ENCODE data around the gene NPLOC4.
A peak's percentile ranks its signal among the peaks of the same experiment; 100 is the strongest.
"Not testable (repeated sequence)": the region's sequence is repeated elsewhere in the genome, so short reads cannot be mapped to it uniquely, and the experiment has no call there.

NPLOC4 gene

DNA sequence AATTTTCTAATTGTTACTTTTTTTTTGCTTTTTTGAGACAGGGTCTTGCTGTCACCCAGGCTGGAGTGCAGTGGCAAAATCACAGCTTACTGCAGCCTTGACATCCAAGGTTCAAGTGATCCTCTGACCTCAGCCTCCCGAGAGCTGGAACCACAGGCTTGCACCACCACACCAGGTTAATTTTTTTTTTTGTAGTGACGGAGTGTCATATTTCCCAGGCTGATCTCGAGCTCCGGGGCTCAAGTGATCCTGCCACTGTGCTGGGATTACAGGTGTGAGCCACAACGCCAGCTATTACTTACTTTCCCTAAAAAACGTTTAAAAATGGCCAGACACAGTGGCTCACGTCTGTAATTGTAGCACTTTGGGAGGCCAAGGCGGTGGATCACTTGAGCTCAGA lies 6.6 kb downstream of the NPLOC4 start:
- H3K36me3 ChIP-seq (ENCODE audit: control insufficient read depth, insufficient read depth, low read length): no peaks in the 10 kb centered on the region
- H3K27me3 ChIP-seq (ENCODE audit: control insufficient read depth, insufficient read depth, low read length): no peaks in the 10 kb centered on the region
- no peak overlapping the region for H3K4me2 ChIP-seq (ENCODE audit: low read length)
- H3K79me2 ChIP-seq: peaks cover 21% of the 10 kb centered on the region
- no peak overlapping the region for H3K9ac ChIP-seq
- no peak overlapping the region for H3K27ac ChIP-seq
- no peak overlapping the region for H3K4me3 ChIP-seq (ENCODE audit: low read depth, low read length)
- TF ChIP-seq, protein P1, sequence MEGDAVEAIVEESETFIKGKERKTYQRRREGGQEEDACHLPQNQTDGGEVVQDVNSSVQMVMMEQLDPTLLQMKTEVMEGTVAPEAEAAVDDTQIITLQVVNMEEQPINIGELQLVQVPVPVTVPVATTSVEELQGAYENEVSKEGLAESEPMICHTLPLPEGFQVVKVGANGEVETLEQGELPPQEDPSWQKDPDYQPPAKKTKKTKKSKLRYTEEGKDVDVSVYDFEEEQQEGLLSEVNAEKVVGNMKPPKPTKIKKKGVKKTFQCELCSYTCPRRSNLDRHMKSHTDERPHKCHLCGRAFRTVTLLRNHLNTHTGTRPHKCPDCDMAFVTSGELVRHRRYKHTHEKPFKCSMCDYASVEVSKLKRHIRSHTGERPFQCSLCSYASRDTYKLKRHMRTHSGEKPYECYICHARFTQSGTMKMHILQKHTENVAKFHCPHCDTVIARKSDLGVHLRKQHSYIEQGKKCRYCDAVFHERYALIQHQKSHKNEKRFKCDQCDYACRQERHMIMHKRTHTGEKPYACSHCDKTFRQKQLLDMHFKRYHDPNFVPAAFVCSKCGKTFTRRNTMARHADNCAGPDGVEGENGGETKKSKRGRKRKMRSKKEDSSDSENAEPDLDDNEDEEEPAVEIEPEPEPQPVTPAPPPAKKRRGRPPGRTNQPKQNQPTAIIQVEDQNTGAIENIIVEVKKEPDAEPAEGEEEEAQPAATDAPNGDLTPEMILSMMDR (IDR thresholded peaks at IDR 0.05): no peak
- H3K4me1 ChIP-seq: no peaks in the 10 kb centered on the region
- no peaks in the 10 kb centered on the region for H3K9me3 ChIP-seq (ENCODE audit: control insufficient read depth, low read length)
- H2AFZ ChIP-seq: no peak overlapping the region

DNA sequence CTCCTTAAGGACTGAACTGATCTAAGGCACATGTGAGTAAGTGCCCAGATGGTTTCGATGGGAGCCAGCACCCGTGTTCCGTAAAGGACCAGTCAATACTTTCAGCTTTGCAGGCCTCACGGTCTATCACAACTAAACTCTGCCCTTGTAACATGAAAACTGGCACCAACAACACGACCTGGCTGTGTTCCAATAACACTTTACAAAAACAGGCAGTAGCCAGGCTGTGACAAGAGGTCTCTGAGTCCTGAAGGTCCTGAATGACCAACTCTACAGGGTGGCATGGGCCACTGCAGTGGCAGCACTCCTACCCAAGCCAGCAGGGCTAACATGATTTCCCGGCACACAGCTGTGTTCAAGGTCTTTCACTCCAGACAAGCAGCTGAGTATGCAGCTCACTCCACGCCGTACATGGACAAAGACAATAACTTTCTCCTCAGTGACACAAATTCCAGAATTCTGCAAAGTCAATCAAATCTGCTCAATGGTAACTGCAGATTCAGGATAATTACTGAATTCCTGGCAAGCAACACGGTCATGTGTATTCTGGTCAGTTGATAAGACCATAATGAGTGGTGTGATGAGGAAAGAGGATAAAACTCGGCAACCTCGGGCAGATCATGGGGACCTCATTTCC lies 15.3 kb downstream of the NPLOC4 start:
- H3K27ac ChIP-seq: no peak overlapping the region
- no peaks in the 10 kb centered on the region for H3K36me3 ChIP-seq (ENCODE audit: control insufficient read depth, insufficient read depth, low read length)
- H3K4me2 ChIP-seq (ENCODE audit: low read length): peak overlapping the region; percentile 40
- H3K9ac ChIP-seq: no peak overlapping the region
- H3K79me2 ChIP-seq: peaks cover 29% of the 10 kb centered on the region
- no peak overlapping the region for H3K4me3 ChIP-seq (ENCODE audit: low read depth, low read length)
- H2AFZ ChIP-seq: no peak overlapping the region
- H3K4me1 ChIP-seq: no peaks in the 10 kb centered on the region
- TF ChIP-seq, protein P1 (IDR thresholded peaks at IDR 0.05): no peak
- no peaks in the 10 kb centered on the region for H3K27me3 ChIP-seq (ENCODE audit: control insufficient read depth, insufficient read depth, low read length)
- H3K9me3 ChIP-seq (ENCODE audit: control insufficient read depth, low read length): no peaks in the 10 kb centered on the region

DNA sequence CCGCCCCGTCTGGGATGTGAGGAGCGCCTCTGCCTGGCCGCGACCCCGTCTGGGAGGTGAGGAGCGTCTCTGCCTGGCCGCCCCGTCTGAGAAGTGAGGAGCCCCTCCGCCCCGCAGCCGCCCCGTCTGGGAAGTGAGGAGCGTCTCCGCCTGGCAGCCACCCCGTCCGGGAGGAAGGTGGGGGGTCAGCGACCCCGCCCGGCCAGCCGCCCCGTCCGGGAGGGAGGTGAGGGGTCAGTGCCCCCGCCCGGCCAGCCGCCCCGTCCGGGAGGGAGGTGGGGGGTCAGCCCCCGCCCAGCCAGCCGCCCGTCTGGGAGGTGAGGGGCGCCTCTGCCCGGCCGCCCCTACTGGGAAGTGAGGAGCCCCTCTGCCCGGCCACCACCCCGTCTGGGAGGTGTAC lies 18.6 kb downstream of the NPLOC4 start:
- not testable (repeated sequence) for H3K36me3 ChIP-seq (ENCODE audit: control insufficient read depth, insufficient read depth, low read length); H3K4me2 ChIP-seq (ENCODE audit: low read length)
- peaks cover 37% of the 10 kb centered on the region for H3K79me2 ChIP-seq

DNA sequence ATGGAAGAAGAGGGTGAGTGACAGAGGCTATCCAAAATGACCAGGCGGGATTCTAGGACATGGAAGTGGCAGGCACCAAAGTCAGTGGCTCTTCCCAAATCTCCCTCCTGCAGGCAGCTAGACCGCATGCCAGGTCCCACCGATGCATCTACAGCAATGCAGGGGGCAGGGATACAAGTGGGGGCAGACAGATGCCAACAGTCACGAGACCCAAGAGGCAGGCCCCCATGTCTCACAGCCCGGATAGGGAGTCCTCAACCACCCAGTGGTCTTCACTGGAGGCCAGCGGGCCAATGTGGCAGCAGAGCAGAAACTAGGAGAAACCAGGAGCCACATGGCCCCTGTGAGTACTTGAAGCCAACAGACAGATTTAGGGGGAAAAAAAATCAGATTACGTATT lies 20.0 kb downstream of the NPLOC4 start:
- Histone ChIP-seq H3K27ac (no peak overlapping the region), H2AFZ (no peak overlapping the region), H3K27me3 (ENCODE audit: control insufficient read depth, insufficient read depth, low read length) (no peaks in the 10 kb centered on the region), H3K9ac (no peak overlapping the region), H3K9me3 (ENCODE audit: control insufficient read depth, low read length) (no peaks in the 10 kb centered on the region), H3K36me3 (ENCODE audit: control insufficient read depth, insufficient read depth, low read length) (no peaks in the 10 kb centered on the region), H3K4me1 (no peaks in the 10 kb centered on the region), H3K4me3 (ENCODE audit: low read depth, low read length) (no peak overlapping the region), H3K4me2 (ENCODE audit: low read length) (no peak overlapping the region), H3K79me2 (peaks cover 40% of the 10 kb centered on the region)
- TF ChIP-seq, protein P1 (IDR thresholded peaks at IDR 0.05): no peak

More for the DNA sequence above, 18.6 kb downstream of the NPLOC4 start:
- H3K4me1 ChIP-seq; H3K27me3 ChIP-seq (ENCODE audit: control insufficient read depth, insufficient read depth, low read length); H3K27ac ChIP-seq; H3K4me3 ChIP-seq (ENCODE audit: low read depth, low read length); H3K9me3 ChIP-seq (ENCODE audit: control insufficient read depth, low read length); H2AFZ ChIP-seq; H3K9ac ChIP-seq: not testable (repeated sequence)

DNA sequence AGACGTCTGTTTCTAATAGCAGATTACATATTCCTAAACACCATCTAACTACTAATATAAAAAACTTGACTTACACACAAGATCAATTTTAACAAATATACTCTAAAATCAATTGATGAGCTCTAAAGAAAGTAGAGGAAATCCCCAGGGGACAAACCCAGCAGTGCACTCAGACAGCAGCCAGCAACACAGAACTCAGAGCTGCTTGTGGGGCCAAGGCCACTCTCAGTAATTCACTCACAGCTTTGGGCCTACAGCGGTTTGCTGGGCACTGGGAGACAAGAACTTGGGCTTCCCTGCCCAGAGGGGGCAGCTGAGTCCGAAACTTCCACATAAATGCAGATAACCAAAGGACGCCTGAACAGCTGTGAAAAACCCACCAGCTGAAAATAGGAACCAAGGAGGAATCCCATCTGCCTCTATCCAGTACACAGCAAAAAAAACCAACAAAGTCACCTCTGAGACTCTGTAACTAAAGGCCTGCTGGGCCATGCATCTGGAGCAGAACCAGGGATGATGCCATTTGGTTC lies 21.4 kb downstream of the NPLOC4 start:
- H3K36me3 ChIP-seq (ENCODE audit: control insufficient read depth, insufficient read depth, low read length): no peaks in the 10 kb centered on the region
- no peak overlapping the region for H3K27ac ChIP-seq

More for the DNA sequence above, 21.4 kb downstream of the NPLOC4 start:
- Histone ChIP-seq H3K4me3 (ENCODE audit: low read depth, low read length) (no peak overlapping the region), H3K79me2 (peaks cover 38% of the 10 kb centered on the region), H3K4me2 (ENCODE audit: low read length) (no peak overlapping the region), H2AFZ (no peak overlapping the region), H3K9me3 (ENCODE audit: control insufficient read depth, low read length) (no peaks in the 10 kb centered on the region), H3K9ac (no peak overlapping the region), H3K27me3 (ENCODE audit: control insufficient read depth, insufficient read depth, low read length) (no peaks in the 10 kb centered on the region), H3K4me1 (no peaks in the 10 kb centered on the region)
- TF ChIP-seq, protein P1 (IDR thresholded peaks at IDR 0.05): no peak
